Heart right ventricle (tissue), 16 donors: Measurements from ENCODE around the gene LTBP1. TPM values are rescaled to one million over a fixed set of nuclear protein-coding genes. Genes with fewer than 3 reads are reported as not detected.
A peak's percentile ranks its signal among the peaks of the same experiment; 100 is the strongest.

Source experiments
- ATAC-seq, 8 donors: fragments of 200-7000 bp; cut with Tn5 transposase; one replicate each; pipeline ENCODE4 v1.9.1; 2020; ENCODE audit warnings: mild to moderate bottlenecking in 8 of 8, moderate library complexity in 8 of 8, moderate number of reproducible peaks in 1 of 8
- DNase-seq, 2 donors: peaks; one replicate each; pipeline ENCODE4 v3.0.0-alpha.2; 2020
- H3K27ac ChIP-seq, 10 donors: fragments of 200-600 bp; sonication (generic) in 2 of 10; one replicate each; pipeline versions ENCODE4 v1.5.0 to v1.8.0; 2020 to 2022; ENCODE audit warnings: mild to moderate bottlenecking in 3 of 10
- H3K27me3 ChIP-seq, 7 donors: fragments of 200-600 bp; one replicate each; pipeline ENCODE4 v1.8.0; 2021 to 2022; ENCODE audit warnings: mild to moderate bottlenecking in 2 of 7
- H3K36me3 ChIP-seq, 9 donors: fragments of 200-600 bp; sonication (generic) in 1 of 9; one replicate each; pipeline versions ENCODE4 v1.5.0 to v1.8.0; 2020 to 2022; ENCODE audit warnings: mild to moderate bottlenecking in 2 of 9
- H3K4me1 ChIP-seq, 9 donors: fragments of 200-600 bp; sonication (generic) in 1 of 9; one replicate each; pipeline versions ENCODE4 v1.5.0 to v1.8.0; 2020 to 2022; ENCODE audit warnings: mild to moderate bottlenecking in 4 of 9
- H3K4me3 ChIP-seq, 10 donors: fragments of 200-600 bp; sonication (generic) in 2 of 10; one replicate each; pipeline versions ENCODE4 v1.5.0 to v1.8.0; 2020 to 2022; ENCODE audit warnings: mild to moderate bottlenecking in 7 of 10, moderate library complexity in 2 of 10
- H3K9me3 ChIP-seq, 11 donors: fragments of 200-600 bp in 10 of 11; sonication (generic) in 2 of 11; one replicate each; pipeline versions ENCODE4 v1.5.0 to v1.8.0; 2013 to 2022; ENCODE audit warnings: mild to moderate bottlenecking in 2 of 11, control low read depth in 1 of 11, moderate library complexity in 1 of 11
- WGBS, 2 donors: extraction: QIAGEN DNeasy Blood & Tissue Kit; methylation state at CpG; one replicate each; pipeline ENCODE4 v1.1.7; 2013; ENCODE audit warnings: inconsistent platforms in 1 of 2; 5-methylcytosine and 5-hydroxymethylcytosine counted together
- intact Hi-C, 10 donors: fragments of 100-400 bp; cut with DNase I; formaldehyde crosslinking; loops; one replicate each; pipeline versions ENCODE4 v1.11.1 to v1.14.2; 2022
- polyA plus RNA-seq, 2 donors: library from polyadenylated mRNA; stranded (reverse); fragments of 200-250 nt; gene quantifications; one replicate each; pipeline ENCODE4 v1.2.3, GENCODE V29; 2013
- total RNA-seq, 10 donors: library from RNA; stranded (reverse); fragmentation: NEBNext Ultra II Directional in 3 of 10; extraction: Animal tissue kit (Norgen Biotek cat#: 25700) in 3 of 10; gene quantifications; one replicate each; pipeline versions ENCODE4 v1.2.1 to v1.2.4, GENCODE V29; 2021 to 2023
- TF ChIP-seq, protein P1 (sequence below), 9 donors: fragments of 200-600 bp; sonication (generic) in 2 of 9; IDR thresholded peaks; one replicate each; pipeline versions ENCODE4 v1.5.0 to v1.8.0; 2021 to 2022; ENCODE audit warnings: antibody characterized with exemption in 9 of 9, mild to moderate bottlenecking in 5 of 9, moderate library complexity in 1 of 9
- donor health status: Arrhythmogenic right ventricular cardiomyopathy.
- donor health status: ischemic (EF 13 %, LVEDD 7.1; RV severe dilation, severe dysfunction).
- donor health status: healthy with polysubstance abuse.
- donor health status: DM: no; HTN: yes; CAD: no.
- donor health status: DM: no; HTN: no; CAD: no.
- donor health status: ischemic (EF 25% LVEDD 6.9; RV normal size, moderate dysfunction).
- donor health status: ischemic (EF 25% LVEDD 5.7; RV mildly dilated, moderate dysfunction).
- donor health status: healthy.
- donor health status: DM: yes; HTN: yes; CAD: no.
- donor health status: Ischemic cardiomyopathy.
- donor health status: ischemic (EF 35%, LVEDD 5.7; RV mildly dilated, moderate dysfunction).
- donor health status: nonischemic (EF 11% LVEDD 7.7; RV severe dilation, severe dysfunction).
- donor health status: DM: yes; HTN: yes; CAD: no.
- donor health status: PGD.
- donor health status: ischemic (EF 29% LVEDD 5.4; RV normal size, mild dysfunction).
- donor health status: nonischemic (EF 23%, LVEDD 6.1; RV moderate dilation, normal function).

LTBP1 gene
- total and polyA plus RNA-seq, 12 donors: 22.4 to 164 (median 84.3) TPM

DNA sequence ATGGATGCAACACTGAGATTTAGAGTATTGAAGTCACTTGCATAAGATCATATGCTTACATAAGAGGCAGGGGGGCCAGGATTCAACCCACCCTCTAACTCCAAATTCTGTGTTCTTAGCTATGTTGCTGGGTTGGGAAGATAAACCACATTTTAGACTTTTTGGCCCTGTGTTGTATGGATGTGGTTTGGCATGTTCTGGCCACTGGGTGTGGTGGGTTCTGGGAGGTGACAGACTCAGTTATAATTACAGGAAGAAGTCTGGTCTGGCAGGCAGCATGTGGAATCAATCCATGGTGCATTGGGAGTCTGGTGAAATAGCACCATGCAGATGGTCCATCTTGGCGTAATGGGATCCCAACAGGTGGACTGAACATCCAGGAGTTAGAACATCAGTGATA, 138.9 kb downstream of the LTBP1 start:
- TF ChIP-seq, protein P1, sequence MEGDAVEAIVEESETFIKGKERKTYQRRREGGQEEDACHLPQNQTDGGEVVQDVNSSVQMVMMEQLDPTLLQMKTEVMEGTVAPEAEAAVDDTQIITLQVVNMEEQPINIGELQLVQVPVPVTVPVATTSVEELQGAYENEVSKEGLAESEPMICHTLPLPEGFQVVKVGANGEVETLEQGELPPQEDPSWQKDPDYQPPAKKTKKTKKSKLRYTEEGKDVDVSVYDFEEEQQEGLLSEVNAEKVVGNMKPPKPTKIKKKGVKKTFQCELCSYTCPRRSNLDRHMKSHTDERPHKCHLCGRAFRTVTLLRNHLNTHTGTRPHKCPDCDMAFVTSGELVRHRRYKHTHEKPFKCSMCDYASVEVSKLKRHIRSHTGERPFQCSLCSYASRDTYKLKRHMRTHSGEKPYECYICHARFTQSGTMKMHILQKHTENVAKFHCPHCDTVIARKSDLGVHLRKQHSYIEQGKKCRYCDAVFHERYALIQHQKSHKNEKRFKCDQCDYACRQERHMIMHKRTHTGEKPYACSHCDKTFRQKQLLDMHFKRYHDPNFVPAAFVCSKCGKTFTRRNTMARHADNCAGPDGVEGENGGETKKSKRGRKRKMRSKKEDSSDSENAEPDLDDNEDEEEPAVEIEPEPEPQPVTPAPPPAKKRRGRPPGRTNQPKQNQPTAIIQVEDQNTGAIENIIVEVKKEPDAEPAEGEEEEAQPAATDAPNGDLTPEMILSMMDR (IDR thresholded peaks at IDR 0.05): no peak
- peak in 7 of 8 donors; percentile 17 to 54 (median 40) for ATAC-seq
- intact Hi-C loops: loop anchor here in 4 of 10 donors (2.0 to 5.0 kb wide), 2 partner anchors 313 kb away; no protein-coding TSS in a partner anchor
- no peaks in the 10 kb centered on the region for H3K36me3 ChIP-seq
- peak overlapping the region in 2 of 10 donors; percentile 2 to 15 for H3K27ac ChIP-seq
- no peaks in the 10 kb centered on the region for H3K9me3 ChIP-seq
- no peak overlapping the region for H3K4me3 ChIP-seq
- DNase-seq: no peak
- no peaks in the 10 kb centered on the region for H3K27me3 ChIP-seq
- peaks cover 5 to 56% (median 32%) of the 10 kb centered on the region in 9 donors for H3K4me1 ChIP-seq
- 90 to 96% methylated on average over 1 of the region's 1 CpG for WGBS, 2 donors

DNA sequence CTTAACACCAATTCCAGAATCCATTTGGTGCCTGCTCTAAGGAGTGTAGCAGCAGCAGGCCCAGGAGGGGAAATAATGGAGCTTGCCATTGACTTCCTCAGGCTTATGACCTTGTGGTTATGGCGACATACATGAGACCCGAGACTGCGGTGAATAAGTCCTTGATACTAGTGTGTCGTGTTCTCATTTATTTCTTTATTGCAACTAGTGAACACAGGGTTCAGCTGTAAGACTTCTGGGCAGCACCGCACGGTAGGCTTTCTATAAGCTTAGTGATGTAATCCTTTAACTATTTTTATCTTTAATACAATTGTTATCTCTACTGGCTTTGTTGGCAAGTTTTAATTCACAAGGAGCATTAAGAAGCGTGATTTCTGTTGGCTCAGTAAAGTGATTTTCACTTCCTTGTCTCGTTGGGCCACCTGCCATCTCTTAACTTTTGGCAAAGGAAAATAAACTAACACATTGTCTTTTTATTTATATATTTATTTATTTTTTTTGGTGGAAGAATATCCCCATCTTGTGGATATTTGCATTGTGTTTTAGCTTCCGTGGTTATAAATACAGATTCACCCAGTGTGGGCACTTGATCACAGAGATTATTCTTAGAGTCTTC, 139.8 kb downstream of the LTBP1 start:
- 5 to 11% methylated on average over 9 of the region's 9 CpGs for WGBS, 2 donors
- DNase-seq (peak in 1 of 2 donors; percentile 66), ATAC-seq (peak; percentile 41 to 63 (median 54))
- intact Hi-C loops: loop anchor here in 4 of 10 donors (2.0 to 5.0 kb wide), 2 partner anchors 314 kb away; no protein-coding TSS in a partner anchor
- H3K4me1 ChIP-seq: peaks cover 5 to 60% (median 34%) of the 10 kb centered on the region in 9 donors
- no peaks in the 10 kb centered on the region for H3K36me3 ChIP-seq
- H3K27ac ChIP-seq: peak overlapping the region in 6 of 10 donors; percentile 2 to 59 (median 30)
- TF ChIP-seq, protein P1 (IDR thresholded peaks at IDR 0.05): peak in 6 of 9 donors; percentile 23 to 55 (median 38)
- no peaks in the 10 kb centered on the region for H3K9me3 ChIP-seq
- H3K27me3 ChIP-seq: no peaks in the 10 kb centered on the region
- no peak overlapping the region for H3K4me3 ChIP-seq

DNA sequence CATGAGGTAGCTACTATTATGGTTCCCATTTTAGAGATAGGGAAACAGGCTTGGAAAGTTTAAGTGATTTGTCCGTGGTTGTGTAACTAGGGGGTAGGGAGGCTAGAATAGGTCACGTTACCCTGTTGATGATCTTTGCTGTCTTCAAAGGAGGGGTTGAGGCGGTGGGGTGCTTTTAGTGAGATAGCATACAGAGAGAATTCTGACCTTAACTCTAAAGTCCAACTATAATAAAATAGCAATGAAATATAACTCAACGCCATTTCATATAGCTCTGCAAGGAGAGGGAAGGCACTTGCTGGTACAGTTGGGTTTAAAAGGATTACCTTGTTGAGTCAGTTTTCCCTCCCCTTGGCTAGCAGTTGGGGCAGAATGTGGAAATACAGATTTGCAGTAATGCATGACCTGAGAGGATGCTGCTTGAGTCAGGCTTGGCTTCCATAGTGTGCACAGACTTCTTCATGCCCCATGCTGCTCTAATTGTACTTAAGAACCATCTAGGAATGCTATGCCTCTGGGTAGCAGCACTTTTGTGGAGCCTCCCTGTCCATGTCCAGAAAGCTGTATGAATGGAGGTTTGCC, 143.9 kb downstream of the LTBP1 start:
- Histone ChIP-seq H3K27ac (peak overlapping the region in 3 of 10 donors; percentile 23 to 66 (median 56)), H3K36me3 (no peaks in the 10 kb centered on the region), H3K4me3 (no peak overlapping the region), H3K27me3 (no peaks in the 10 kb centered on the region), H3K4me1 (peaks cover 5 to 47% (median 23%) of the 10 kb centered on the region in 9 donors), H3K9me3 (peaks cover 0 to 8% (median 0%) of the 10 kb centered on the region in 11 donors)
- ATAC-seq (no peak), DNase-seq (no peak)
- WGBS, 2 donors: 86 to 96% methylated on average over 4 of the region's 4 CpGs
- intact Hi-C loops: no loop called here
- TF ChIP-seq, protein P1 (IDR thresholded peaks at IDR 0.05): no peak

- H3K9me3 ChIP-seq: peaks cover 0 to 11% (median 4%) of the 10 kb centered on the region in 11 donors
- DNase-seq: no peak
- TF ChIP-seq, protein P1 (IDR thresholded peaks at IDR 0.05): no peak
- WGBS, 2 donors: 73 to 79% methylated on average over 5 of the region's 5 CpGs
- peak; percentile 51 to 81 (median 68) for ATAC-seq
- H3K4me3 ChIP-seq: no peak overlapping the region
- intact Hi-C loops: no loop called here
- H3K27me3 ChIP-seq: no peaks in the 10 kb centered on the region
- H3K36me3 ChIP-seq: no peaks in the 10 kb centered on the region
- H3K27ac ChIP-seq: peak overlapping the region in 8 of 10 donors; percentile 5 to 66 (median 36)
- H3K4me1 ChIP-seq: peaks cover 0 to 37% (median 14%) of the 10 kb centered on the region in 9 donors
Observed at GRCh38 chr2:33091541-33092123, 144.9 kb downstream of the LTBP1 start.
